Activated CD4-positive, alpha-beta T cell treated with anti-CD3 and anti-CD28 coated beads, Interleukin-2, amount 50 U/mL, for 24 hours (primary cell): ENCODE measurements around the gene NRN1.
"Not testable (repeated sequence)": the region's sequence is repeated elsewhere in the genome, so short reads cannot be mapped to it uniquely, and the experiment has no call there.

Experiments
- DNase-seq, 2 donors: peaks; one replicate each; pipeline ENCODE4 v3.0.0-alpha.2; 2020; ENCODE audit warnings: low read depth in 1 of 2, low spot score in 1 of 2

The NRN1 gene, protein sequence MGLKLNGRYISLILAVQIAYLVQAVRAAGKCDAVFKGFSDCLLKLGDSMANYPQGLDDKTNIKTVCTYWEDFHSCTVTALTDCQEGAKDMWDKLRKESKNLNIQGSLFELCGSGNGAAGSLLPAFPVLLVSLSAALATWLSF

GRCh38 chr6:6006428-6007365 lies at the start of gene NRN1:
Gene NRN1 (minus strand): TSS chr6:6006925. CDS start chr6:6006749, 176 bp downstream.
- no peak for DNase-seq

- DNase-seq: no peak
These were observed 45.5 kb upstream of the NRN1 start for GRCh38 chr6:6052216-6052615.

DNA sequence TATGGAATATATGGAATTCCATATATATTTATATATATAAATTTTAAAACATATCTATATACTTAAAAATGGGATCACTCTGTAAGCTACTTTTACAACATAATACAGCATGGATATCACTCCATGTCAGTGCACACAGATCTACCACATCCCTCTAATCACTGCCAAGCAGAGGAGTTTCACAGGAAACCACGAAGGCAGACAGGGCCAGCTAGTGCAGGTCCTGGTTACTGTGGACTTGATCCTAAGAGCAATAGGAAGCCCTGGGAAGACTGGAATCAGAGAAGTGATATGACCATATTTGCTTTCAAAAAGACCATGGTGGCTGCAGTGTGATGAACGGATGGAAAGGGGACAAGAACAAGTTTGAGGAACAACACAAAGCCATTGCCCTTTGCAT lies 40.0 kb upstream of the NRN1 start:
- no peak for DNase-seq

- no peak for DNase-seq
These were observed 33.3 kb upstream of the NRN1 start for GRCh38 chr6:6039946-6040509.

GRCh38 chr6:6037179-6037578 lies 30.5 kb upstream of the NRN1 start:
- no peak for DNase-seq

DNA sequence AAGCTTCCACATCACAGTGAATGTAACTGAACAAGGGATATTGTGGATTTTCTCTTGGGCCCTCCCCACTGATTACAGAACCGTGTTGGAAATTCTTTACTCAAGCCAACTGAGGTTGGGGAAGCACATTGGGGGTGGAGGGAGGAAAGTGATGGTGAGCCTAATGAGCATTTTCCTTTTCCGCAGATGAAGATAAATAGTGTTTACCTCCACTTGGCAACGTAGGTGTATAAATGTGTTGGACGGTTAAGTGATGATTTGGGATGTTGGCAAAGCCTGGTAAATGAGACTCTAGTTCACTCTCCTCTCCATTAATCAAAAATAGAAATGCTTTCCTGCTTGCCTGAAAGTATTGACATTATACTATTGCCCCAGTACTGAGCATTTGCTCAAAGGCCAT lies 27.1 kb upstream of the NRN1 start:
- DNase-seq: no peak

- no peak for DNase-seq
These were observed 19.9 kb upstream of the NRN1 start for GRCh38 chr6:6026513-6027205.

GRCh38 chr6:6025736-6026135 lies 19.0 kb upstream of the NRN1 start:
- no peak for DNase-seq

DNA sequence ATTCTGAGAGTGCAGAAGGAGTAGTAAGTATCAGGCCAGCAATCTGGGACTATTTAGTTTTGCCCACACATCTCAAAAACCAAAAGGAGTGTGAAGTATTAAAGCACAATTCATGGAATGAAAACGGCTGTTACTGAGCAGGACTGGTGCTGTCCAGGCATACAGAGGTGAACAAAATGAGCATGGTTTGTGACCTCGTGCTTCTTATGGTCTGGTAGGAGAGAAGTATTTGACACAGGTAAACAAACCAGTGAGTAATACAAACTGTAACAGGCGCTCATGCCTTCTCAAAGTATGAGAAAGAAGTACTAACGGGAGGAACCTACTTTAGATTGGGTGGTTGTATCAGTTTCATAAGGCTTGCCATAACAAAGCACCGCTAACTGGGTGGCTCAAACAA lies 17.5 kb upstream of the NRN1 start:
- DNase-seq: no peak

GRCh38 chr6:6022841-6023240 lies 16.1 kb upstream of the NRN1 start:
- DNase-seq: not testable (repeated sequence)

- DNase-seq: no peak
These were observed 2.1 kb upstream of the NRN1 start for GRCh38 chr6:6008648-6009421.

GRCh38 chr6:6008089-6008647 lies 1.4 kb upstream of the NRN1 start:
- no peak for DNase-seq

GRCh38 chr6:6007366-6008088 lies 802 bp upstream of the NRN1 start:
- no peak for DNase-seq

- no peak for DNase-seq
These were observed 708 bp downstream of the NRN1 start for GRCh38 chr6:6006006-6006427.

- no peak for DNase-seq
These were observed 1.4 kb downstream of the NRN1 start for GRCh38 chr6:6005051-6006005.

- no peak for DNase-seq
These were observed 2.2 kb downstream of the NRN1 start for GRCh38 chr6:6004390-6004995.

DNA sequence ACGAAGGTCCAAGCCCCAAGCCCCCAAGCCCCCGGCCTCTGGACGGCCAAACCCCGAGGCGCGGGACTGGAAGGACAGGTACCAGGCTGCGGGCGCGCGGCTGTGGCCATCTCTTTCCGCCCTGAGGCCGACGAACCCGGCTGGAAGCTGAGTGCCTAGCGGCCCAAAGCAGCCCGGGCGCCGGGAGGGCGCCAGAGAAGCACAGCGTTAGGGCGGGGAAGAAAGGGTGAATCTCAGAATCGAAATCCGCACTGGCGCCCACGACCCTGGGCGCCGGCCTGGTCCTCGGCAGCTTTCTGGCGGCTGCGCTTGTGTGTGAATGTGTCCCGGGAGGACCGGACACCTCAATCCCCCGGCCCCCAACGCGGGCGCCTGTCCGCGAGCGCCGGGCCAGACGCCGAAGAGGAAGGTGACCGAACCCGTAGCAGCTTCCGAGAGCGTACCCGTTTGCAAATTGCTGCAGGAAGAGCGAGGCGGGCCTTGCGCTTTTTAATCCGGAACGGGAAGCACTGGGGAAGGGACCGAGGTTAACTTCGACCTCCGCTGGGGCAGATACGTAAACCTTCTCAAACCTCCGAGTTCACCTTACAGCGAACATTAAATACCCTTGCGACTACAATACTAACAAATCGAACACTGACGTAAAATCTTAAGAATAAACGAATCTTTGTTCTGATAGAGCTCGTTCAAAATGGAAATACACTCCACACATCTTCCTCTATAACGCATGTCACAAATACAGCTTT lies 2.9 kb downstream of the NRN1 start:
- DNase-seq: no peak
